ENCODE results near the gene GTPBP1. TPM values are rescaled to one million over a fixed set of nuclear protein-coding genes. Genes with fewer than 3 reads are reported as not detected.

Gene GTPBP1
- total and polyA plus RNA-seq, 2 of the 13 experiments (the other 11 are each of a cell fraction or from before 2014, with no cell fraction given), result 22.3 to 27.0 TPM

- TF ChIP-seq MXD4 (CRISPR knock-in tag; IDR thresholded peaks at IDR 0.05), result no peak
- TF ChIP-seq ZFX (CRISPR knock-in tag; IDR thresholded peaks at IDR 0.05; ENCODE audit: low read depth), result 0 out of 2 replicates have a peak, but pooled peaks have one; percentile 25
- TF ChIP-seq SP1 (IDR thresholded peaks at IDR 0.05), result no peak
- no peak for TF ChIP-seq SP1 (CRISPR knock-in tag; IDR thresholded peaks at IDR 0.05)
- TF ChIP-seq USF2 (IDR thresholded peaks at IDR 0.05; ENCODE audit: low read depth, low read length), result no peak
- TF ChIP-seq USF2 (CRISPR knock-in tag; IDR thresholded peaks at IDR 0.05; ENCODE audit: borderline replicate concordance), result peak; percentile 88; the same call in 1 of the 2 replicates
- no peak for TF ChIP-seq MED13 (CRISPR knock-in tag; IDR thresholded peaks at IDR 0.05)
- peak; percentile 75; the same call in 1 of the 2 replicates for TF ChIP-seq SOX5 (CRISPR knock-in tag; IDR thresholded peaks at IDR 0.05; ENCODE audit: borderline replicate concordance)
- TF ChIP-seq EP300 (IDR thresholded peaks at IDR 0.05; ENCODE audit: low read depth in 2 of 2, low read length in 2 of 2), result peak in 1 of 2 experiments; percentile 49; a peak in 1 of 4 replicates
- TF ChIP-seq EP300 (CRISPR knock-in tag; IDR thresholded peaks at IDR 0.05; ENCODE audit: borderline replicate concordance), result no peak
- TF ChIP-seq THAP9 (CRISPR knock-in tag; IDR thresholded peaks at IDR 0.05; ENCODE audit: borderline replicate concordance), result no peak
- no peak for TF ChIP-seq ZNF260 (CRISPR knock-in tag; IDR thresholded peaks at IDR 0.05; ENCODE audit: borderline replicate concordance, low read depth)
- TF ChIP-seq ZNF703 (CRISPR knock-in tag; IDR thresholded peaks at IDR 0.05; ENCODE audit: borderline replicate concordance), result no peak
- TF ChIP-seq HNF1B (CRISPR knock-in tag; IDR thresholded peaks at IDR 0.05), result 0 out of 2 replicates have a peak, but pooled peaks have one; percentile 4
- peak; percentile 8; the same call in 1 of the 2 replicates for TF ChIP-seq KDM2A (CRISPR knock-in tag; IDR thresholded peaks at IDR 0.05; ENCODE audit: borderline replicate concordance, low read depth)
- TF ChIP-seq ZBTB34 (CRISPR knock-in tag; IDR thresholded peaks at IDR 0.05), result no peak
- TF ChIP-seq TFAP4 (IDR thresholded peaks at IDR 0.05; ENCODE audit: borderline replicate concordance, low read depth), result peak; percentile 39; the same call in 1 of the 2 replicates
- no peak for TF ChIP-seq RFXAP (CRISPR knock-in tag; IDR thresholded peaks at IDR 0.05; ENCODE audit: borderline replicate concordance)
- TF ChIP-seq HOXD1 (CRISPR knock-in tag; IDR thresholded peaks at IDR 0.05), result peak; percentile 93
- TF ChIP-seq ZNF660 (CRISPR knock-in tag; IDR thresholded peaks at IDR 0.05; ENCODE audit: borderline replicate concordance, low read depth), result no peak
Observed at GRCh38 chr22:38753948-38754750, 48.4 kb downstream of the GTPBP1 start (continued).
